22Rv1 (cell line): ENCODE data around the gene IL17B.

ENCODE experiments used
- ZFX ChIP-seq: fragments of 450-650 bp; IDR thresholded peaks from 2 replicates; pipeline ENCODE4 v1.6.1; 2017; ENCODE audit warnings: antibody characterized with exemption, borderline replicate concordance
- TF ChIP-seq, protein P1 (sequence below): fragments of 450-650 bp; IDR thresholded peaks from 2 replicates; pipeline ENCODE4 v1.5.1; 2017; ENCODE audit warnings: mild to moderate bottlenecking

GRCh38 chr5:149421372-149421685 lies 42.2 kb upstream of the IL17B start:
- TF ChIP-seq, protein P1, sequence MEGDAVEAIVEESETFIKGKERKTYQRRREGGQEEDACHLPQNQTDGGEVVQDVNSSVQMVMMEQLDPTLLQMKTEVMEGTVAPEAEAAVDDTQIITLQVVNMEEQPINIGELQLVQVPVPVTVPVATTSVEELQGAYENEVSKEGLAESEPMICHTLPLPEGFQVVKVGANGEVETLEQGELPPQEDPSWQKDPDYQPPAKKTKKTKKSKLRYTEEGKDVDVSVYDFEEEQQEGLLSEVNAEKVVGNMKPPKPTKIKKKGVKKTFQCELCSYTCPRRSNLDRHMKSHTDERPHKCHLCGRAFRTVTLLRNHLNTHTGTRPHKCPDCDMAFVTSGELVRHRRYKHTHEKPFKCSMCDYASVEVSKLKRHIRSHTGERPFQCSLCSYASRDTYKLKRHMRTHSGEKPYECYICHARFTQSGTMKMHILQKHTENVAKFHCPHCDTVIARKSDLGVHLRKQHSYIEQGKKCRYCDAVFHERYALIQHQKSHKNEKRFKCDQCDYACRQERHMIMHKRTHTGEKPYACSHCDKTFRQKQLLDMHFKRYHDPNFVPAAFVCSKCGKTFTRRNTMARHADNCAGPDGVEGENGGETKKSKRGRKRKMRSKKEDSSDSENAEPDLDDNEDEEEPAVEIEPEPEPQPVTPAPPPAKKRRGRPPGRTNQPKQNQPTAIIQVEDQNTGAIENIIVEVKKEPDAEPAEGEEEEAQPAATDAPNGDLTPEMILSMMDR, result no peak
- no peak for TF ChIP-seq ZFX
